Measurements from ENCODE around the gene ABCC1.

GRCh38 chr16:16096858-16097213 lies 147.4 kb downstream of the ABCC1 start:
- TF ChIP-seq EZH2 (IDR thresholded peaks at IDR 0.05; ENCODE audit: borderline replicate concordance, low read depth, low read length, poor library complexity, severe bottlenecking) (no peak), CTCF (conservative IDR thresholded peaks at IDR 0.05; ENCODE audit: low read depth, low read length) (no peak)
